Colonic mucosa (tissue), 4 donors: Measurements from ENCODE around the gene AUTS2. TPM values are rescaled to one million over a fixed set of nuclear protein-coding genes. Genes with fewer than 3 reads are reported as not detected.

Experiments used
- DNase-seq: peaks from one replicate; pipeline ENCODE4 v3.0.0-alpha.2; 2020
- H3K27ac ChIP-seq: fragments of 200-600 bp; one replicate; pipeline ENCODE4 v1.8.0; 2021
- H3K27me3 ChIP-seq: fragments of 200-600 bp; one replicate; pipeline ENCODE4 v1.8.0; 2021
- H3K36me3 ChIP-seq: fragments of 200-600 bp; one replicate; pipeline ENCODE4 v1.8.0; 2021
- H3K4me1 ChIP-seq: fragments of 200-600 bp; one replicate; pipeline ENCODE4 v1.8.0; 2021; ENCODE audit warnings: mild to moderate bottlenecking
- H3K4me3 ChIP-seq: fragments of 200-600 bp; one replicate; pipeline ENCODE4 v1.8.0; 2021
- H3K9ac ChIP-seq, 2 donors: one replicate each; pipeline ENCODE4 v1.7.0; 2013; ENCODE audit warnings: control low read depth in 2 of 2, low read depth in 2 of 2, low read length in 2 of 2
- H3K9me3 ChIP-seq: fragments of 200-600 bp; one replicate; pipeline ENCODE4 v1.8.0; 2021
- CTCF ChIP-seq: fragments of 200-600 bp; IDR thresholded peaks from one replicate; pipeline ENCODE4 v1.8.0; 2022; ENCODE audit warnings: antibody characterized with exemption, mild to moderate bottlenecking
- intact Hi-C: fragments of 100-400 bp; cut with DNase I; formaldehyde crosslinking; loops from one replicate; pipeline ENCODE4 v1.14.1; 2022
- total RNA-seq, 2 donors: library from RNA; stranded (reverse); fragmentation: NEBNext Ultra II Directional in 1 of 2; extraction: Animal tissue kit (Norgen Biotek cat#: 25700) in 1 of 2; gene quantifications; one replicate each; pipeline ENCODE4 v1.2.1, GENCODE V29; 2021
- donor health status: healthy.
- donor health status: DM: no; HTN: no; CAD: no.
- donor health status: DM: no; HTN: no; CAD: no.

Gene AUTS2
- total RNA-seq, 2 donors from 2014 or later, result 39.8 to 42.3 TPM

DNA sequence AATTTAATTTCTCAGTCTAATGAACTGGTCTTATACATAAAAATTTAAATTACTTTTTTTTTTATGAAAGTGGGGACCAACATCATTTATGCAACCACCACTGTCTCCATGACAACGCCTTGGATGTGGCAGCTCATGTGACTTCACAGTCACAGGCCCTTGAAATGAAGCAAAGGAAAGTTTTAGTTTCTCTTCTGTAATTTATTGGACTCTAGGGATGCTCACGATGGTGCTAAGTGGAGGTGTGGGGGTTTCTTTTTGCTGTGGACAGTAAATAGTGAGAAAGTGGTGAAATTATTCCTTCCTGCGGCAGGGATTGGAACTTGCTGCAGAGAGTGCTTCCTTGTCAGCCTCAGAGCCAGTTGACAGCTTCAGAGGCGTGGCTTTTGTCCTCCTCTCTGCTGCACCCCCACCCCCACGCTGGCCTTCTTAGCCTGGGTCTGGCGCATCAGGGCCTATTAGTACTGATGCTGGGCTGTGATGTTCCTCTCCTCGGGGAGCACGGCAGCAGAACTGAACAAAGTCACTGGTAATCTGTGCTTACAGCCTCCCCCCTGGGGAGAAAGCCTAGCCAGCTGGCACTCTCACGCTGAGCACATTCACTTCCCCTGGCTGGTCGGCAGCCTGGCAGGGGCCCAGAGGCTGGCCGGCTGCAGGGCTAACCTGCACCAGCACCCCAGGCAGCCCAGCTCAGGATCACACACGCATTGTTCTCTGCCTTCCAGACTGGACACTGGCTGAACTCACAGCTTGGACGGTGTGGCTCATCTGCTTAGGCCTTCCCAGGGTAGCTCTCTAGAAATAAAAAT, 1016.2 kb downstream of the AUTS2 start:
- no peak for TF ChIP-seq CTCF
- H3K27ac ChIP-seq, result no peak overlapping the region
- intact Hi-C loops, result no loop called here
- no peak overlapping the region for H3K9ac ChIP-seq
- H3K36me3 ChIP-seq, result no peaks in the 10 kb centered on the region
- no peaks in the 10 kb centered on the region for H3K9me3 ChIP-seq
- peak; percentile 38 for DNase-seq
- no peak overlapping the region for H3K4me3 ChIP-seq
- H3K4me1 ChIP-seq, result peaks cover 4% of the 10 kb centered on the region
- no peaks in the 10 kb centered on the region for H3K27me3 ChIP-seq

GRCh38 chr7:70615066-70615606, 1016.9 kb downstream of the AUTS2 start:
- no peak for TF ChIP-seq CTCF
- Histone ChIP-seq H3K27ac (no peak overlapping the region), H3K4me3 (no peak overlapping the region), H3K9me3 (no peaks in the 10 kb centered on the region), H3K9ac (no peak overlapping the region), H3K36me3 (no peaks in the 10 kb centered on the region), H3K4me1 (peaks cover 4% of the 10 kb centered on the region), H3K27me3 (no peaks in the 10 kb centered on the region)
- no peak for DNase-seq
- intact Hi-C loops, result no loop called here

- H3K4me1 ChIP-seq, result peaks cover 4% of the 10 kb centered on the region
- no peaks in the 10 kb centered on the region for H3K36me3 ChIP-seq
- no peak overlapping the region for H3K4me3 ChIP-seq
These were observed 1017.9 kb downstream of the AUTS2 start for GRCh38 chr7:70616211-70616610.

DNA sequence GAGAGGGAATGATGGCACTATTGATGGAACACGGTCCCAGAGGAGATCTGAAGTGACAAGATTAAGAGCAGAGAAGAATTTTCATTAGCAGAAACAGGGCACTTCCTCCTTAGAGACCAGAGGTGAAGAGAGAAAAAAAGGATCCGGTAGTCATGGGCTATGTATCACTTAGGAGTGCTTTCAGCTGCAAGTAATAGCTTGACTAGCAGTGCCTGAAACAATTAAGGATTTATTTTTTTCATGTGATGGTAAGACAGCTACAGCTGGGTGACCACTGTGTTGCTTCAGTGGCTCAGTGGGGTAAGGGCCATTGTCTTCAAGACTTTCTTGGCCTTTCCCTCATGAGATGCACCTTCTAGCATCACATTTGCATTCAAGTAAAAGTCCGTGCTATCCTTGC, 1018.5 kb downstream of the AUTS2 start:
- no peak overlapping the region for H3K4me3 ChIP-seq
- intact Hi-C loops, result no loop called here
- H3K36me3 ChIP-seq, result no peaks in the 10 kb centered on the region
- H3K27me3 ChIP-seq, result no peaks in the 10 kb centered on the region
- no peaks in the 10 kb centered on the region for H3K9me3 ChIP-seq
- no peak for TF ChIP-seq CTCF
- no peak overlapping the region for H3K27ac ChIP-seq
- no peak for DNase-seq
- no peak overlapping the region for H3K9ac ChIP-seq
- peaks cover 4% of the 10 kb centered on the region for H3K4me1 ChIP-seq

More at GRCh38 chr7:70616211-70616610, 1017.9 kb downstream of the AUTS2 start:
- TF ChIP-seq CTCF, result no peak
- Histone ChIP-seq H3K27me3 (no peaks in the 10 kb centered on the region), H3K27ac (no peak overlapping the region), H3K9ac (no peak overlapping the region), H3K9me3 (no peaks in the 10 kb centered on the region)
- intact Hi-C loops, result no loop called here
- DNase-seq, result no peak

- intact Hi-C loops, result no loop called here
These were observed 1019.8 kb downstream of the AUTS2 start for GRCh38 chr7:70618020-70618551.

More at GRCh38 chr7:70618020-70618551, 1019.8 kb downstream of the AUTS2 start:
- TF ChIP-seq CTCF, result no peak
- Histone ChIP-seq H3K36me3 (no peaks in the 10 kb centered on the region), H3K4me1 (peaks cover 4% of the 10 kb centered on the region), H3K9ac (no peak overlapping the region), H3K27ac (no peak overlapping the region), H3K27me3 (no peaks in the 10 kb centered on the region), H3K9me3 (no peaks in the 10 kb centered on the region), H3K4me3 (no peak overlapping the region)
- DNase-seq, result no peak
